Activated T-cell treated with anti-CD3 and anti-CD28 coated beads, Interleukin-2, amount 50 U/mL, for 24 hours (primary cell): ENCODE results near the gene SMCO1.
"Not testable (repeated sequence)": the region's sequence is repeated elsewhere in the genome, so short reads cannot be mapped to it uniquely, and the experiment has no call there.

Experiments
- DNase-seq: peaks from one replicate; pipeline ENCODE4 v3.0.0-alpha.2; 2020
- H3K27ac Mint-ChIP-seq: 2 replicates; pipeline ENCODE4 v1.8.0; 2020; ENCODE audit warnings: mild to moderate bottlenecking, mixed read lengths
- H3K27me3 Mint-ChIP-seq: 2 replicates; pipeline ENCODE4 v1.8.0; 2020; ENCODE audit warnings: mixed read lengths
- H3K36me3 Mint-ChIP-seq: 2 replicates; pipeline ENCODE4 v1.8.0; 2020; ENCODE audit warnings: low read depth, mixed read lengths
- H3K4me1 Mint-ChIP-seq: 2 replicates; pipeline ENCODE4 v1.8.0; 2020; ENCODE audit warnings: low read depth, mixed read lengths
- H3K4me3 Mint-ChIP-seq: 2 replicates; pipeline ENCODE4 v1.8.0; 2020; ENCODE audit warnings: mild to moderate bottlenecking, moderate library complexity, mixed read lengths
- H3K9me3 Mint-ChIP-seq: 2 replicates; pipeline ENCODE4 v1.8.0; 2020; ENCODE audit warnings: mixed read lengths

Gene SMCO1

DNA sequence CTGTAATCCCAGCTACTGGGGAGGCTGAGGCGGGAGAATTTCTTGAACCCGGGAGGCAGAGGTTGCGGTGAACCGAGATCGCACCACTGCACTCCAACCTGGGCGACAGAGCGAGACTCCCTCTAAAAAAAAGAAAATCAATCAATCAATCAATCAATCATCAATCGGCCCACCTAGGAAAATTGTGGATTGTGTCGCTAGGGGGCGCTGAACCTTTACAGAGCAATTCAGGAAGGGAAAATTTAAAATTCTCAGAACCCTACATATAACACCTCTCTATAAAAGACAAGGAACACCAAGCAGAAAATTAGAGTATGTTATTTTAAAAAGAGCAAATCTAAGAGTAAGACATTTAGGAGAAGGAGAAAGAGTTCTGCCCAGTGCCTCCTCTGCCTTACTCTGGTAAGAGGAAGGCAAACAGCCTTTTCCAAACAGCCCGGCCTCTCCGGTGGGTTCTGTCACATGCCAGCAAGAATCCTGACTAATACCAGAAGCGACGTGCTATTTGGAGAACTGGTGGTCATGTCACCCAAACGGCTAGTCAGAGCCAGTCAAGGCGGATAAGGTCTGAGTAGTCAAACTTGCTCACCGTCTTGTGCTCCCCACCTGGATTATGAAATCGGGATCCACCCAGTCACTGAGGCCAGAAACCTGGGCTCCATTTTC, 22.3 kb upstream of the SMCO1 start:
- Mint-ChIP-seq H3K4me3 (no peak overlapping the region), H3K27me3 (no peaks in the 10 kb centered on the region), H3K4me1 (peaks cover 1% of the 10 kb centered on the region), H3K27ac (no peak overlapping the region), H3K36me3 (no peaks in the 10 kb centered on the region), H3K9me3 (no peaks in the 10 kb centered on the region)
- DNase-seq = peak; percentile 67

DNA sequence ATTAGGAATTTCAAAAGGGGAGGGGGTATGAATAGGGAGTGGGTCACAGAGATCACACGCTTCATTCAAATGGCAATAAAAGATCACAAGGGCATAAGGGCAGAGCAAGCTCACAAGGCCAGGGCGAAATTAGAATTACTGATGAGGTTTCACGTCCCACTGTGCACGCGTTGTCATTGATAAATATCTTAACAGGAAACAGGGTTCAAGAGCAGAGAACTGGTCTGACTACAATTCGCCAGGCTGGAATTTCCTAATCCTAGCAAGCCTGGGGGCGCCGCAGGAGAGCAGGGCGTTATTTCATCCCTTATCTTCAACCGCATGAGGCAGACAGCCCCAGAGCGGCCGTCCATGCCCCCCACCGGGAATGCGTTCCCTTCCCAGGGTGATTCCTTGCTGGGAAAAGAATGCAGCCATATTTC, 18.1 kb upstream of the SMCO1 start:
- H3K36me3 Mint-ChIP-seq = no peaks in the 10 kb centered on the region
- DNase-seq = no peak
- H3K27ac Mint-ChIP-seq = no peak overlapping the region
- peaks cover 4% of the 10 kb centered on the region for H3K9me3 Mint-ChIP-seq
- H3K4me1 Mint-ChIP-seq = peaks cover 11% of the 10 kb centered on the region
- H3K4me3 Mint-ChIP-seq = no peak overlapping the region
- peaks cover 5% of the 10 kb centered on the region for H3K27me3 Mint-ChIP-seq

DNA sequence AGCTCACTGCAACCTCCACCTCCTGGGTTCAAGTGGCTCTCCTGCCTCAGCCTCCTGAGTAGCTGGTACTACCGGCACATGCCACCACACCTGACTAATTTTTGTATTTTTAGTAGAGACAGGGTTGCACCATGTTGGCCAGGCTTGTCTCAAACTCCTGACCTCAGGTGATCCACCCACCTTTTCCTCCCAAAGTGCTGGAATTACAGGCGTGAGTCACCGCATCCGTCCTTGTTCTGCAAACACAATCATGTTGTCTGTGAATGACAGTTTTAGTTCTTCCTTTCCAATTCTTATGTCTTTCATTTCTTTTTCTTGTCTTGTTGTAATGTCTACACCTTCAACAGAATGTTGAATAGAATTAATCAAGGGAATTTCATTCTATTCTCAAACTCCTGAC, 16.3 kb upstream of the SMCO1 start:
- H3K9me3 Mint-ChIP-seq = peaks cover 4% of the 10 kb centered on the region
- peaks cover 5% of the 10 kb centered on the region for H3K27me3 Mint-ChIP-seq
- no peak overlapping the region for H3K4me3 Mint-ChIP-seq
- H3K4me1 Mint-ChIP-seq = peaks cover 17% of the 10 kb centered on the region
- no peak overlapping the region for H3K27ac Mint-ChIP-seq
- no peaks in the 10 kb centered on the region for H3K36me3 Mint-ChIP-seq
- DNase-seq = no peak

DNA sequence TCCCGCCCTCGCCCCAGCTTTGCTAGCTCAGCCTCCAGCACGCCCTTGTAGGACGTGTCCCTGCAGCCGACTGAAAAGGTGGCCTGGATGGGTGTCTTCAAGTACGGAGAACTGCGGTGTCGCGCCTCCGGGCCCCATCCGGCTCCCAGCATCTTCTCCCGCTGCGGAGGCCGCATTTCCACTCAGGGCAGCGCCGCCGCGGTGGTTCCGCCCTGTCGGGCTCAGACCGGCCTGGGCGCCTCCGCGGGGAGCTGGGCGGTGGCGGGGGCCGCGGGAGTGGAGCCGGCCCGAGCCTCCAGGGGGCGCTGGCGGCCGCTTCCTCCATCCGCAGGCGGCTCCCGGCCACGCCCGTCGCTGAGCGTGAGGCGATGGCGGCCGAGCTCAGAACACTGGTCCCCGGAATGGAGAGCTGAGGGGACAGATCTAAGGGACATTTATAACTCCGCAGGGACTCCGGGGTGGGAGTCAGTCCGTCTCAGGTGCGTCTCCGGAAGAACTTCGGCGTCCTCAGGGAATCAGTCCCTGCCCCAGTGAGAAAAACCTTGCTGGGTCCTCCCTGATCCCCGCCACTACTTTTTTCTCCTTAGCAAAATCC, 13.6 kb upstream of the SMCO1 start:
- H3K4me3 Mint-ChIP-seq = peak overlapping the region; percentile 70
- peaks cover 4% of the 10 kb centered on the region for H3K9me3 Mint-ChIP-seq
- H3K36me3 Mint-ChIP-seq = no peaks in the 10 kb centered on the region
- peaks cover 17% of the 10 kb centered on the region for H3K4me1 Mint-ChIP-seq
- no peak overlapping the region for H3K27ac Mint-ChIP-seq
- peaks cover 8% of the 10 kb centered on the region for H3K27me3 Mint-ChIP-seq
- DNase-seq = peak; percentile 95

DNA sequence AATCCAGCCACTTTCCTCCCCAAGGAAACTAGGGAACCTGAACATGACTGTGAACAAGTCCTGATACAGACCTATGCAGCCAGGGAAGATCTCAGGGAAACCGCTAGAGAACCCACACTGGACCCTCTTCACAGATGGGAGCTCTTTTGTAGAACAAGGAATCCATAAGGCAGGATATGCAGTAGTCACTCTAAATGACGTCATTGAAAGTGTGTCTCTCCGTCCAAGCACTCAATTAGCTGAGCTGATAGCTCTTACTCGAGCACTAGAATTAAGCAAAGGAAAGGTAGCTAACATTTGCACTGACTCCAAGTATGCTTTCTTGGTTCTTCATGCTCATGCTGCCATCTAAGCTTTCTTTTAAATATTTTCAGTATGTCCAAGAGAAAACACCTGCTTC, 10.0 kb upstream of the SMCO1 start:
- Mint-ChIP-seq H3K27me3 (peaks cover 3% of the 10 kb centered on the region), H3K36me3 (peaks cover 5% of the 10 kb centered on the region), H3K27ac (no peak overlapping the region), H3K4me3 (no peak overlapping the region), H3K4me1 (peaks cover 15% of the 10 kb centered on the region), H3K9me3 (peaks cover 16% of the 10 kb centered on the region)
- DNase-seq = no peak

DNA sequence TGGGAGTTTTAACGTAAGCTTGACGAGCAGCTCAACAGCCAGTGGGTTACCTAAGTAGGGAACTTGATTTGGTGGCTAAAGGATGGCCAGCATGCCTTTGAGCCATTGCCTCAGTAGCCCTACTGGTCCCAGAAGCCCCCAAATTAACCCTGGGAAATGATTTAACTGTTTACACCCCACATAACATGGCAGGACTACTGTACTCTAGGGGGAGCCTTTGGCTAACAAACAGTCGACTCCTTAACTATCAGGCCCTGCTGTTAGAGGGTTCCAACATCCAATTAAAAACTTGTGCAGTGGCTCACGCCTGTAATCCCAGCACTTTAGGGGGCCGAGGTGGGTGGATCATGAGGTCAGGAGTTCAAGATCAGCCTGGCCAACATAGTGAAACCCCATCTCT, 9.4 kb upstream of the SMCO1 start:
- H3K4me1 Mint-ChIP-seq = peaks cover 15% of the 10 kb centered on the region

DNA sequence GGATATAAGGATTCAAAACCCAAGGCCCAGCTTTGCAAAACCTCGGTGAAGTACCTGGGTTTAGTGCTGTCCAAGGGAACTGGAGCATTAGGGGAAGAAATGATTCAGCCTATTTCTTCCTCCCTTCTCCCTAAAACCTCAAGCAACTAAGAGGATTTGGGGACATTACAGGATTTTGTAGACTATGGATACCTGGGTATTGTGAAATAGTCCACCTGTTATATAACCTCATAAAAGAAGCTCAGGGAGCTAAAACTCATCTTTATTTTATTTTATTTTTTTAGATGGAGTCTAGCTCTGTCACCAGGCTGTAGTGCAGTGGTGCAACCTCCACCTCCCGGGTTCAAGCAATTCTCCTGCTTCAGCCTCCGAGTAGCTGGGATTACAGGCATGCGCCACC, 8.7 kb upstream of the SMCO1 start:
- Mint-ChIP-seq H3K27me3 (peaks cover 3% of the 10 kb centered on the region), H3K4me1 (peaks cover 10% of the 10 kb centered on the region)

More for the DNA sequence above, 9.4 kb upstream of the SMCO1 start:
- Mint-ChIP-seq H3K9me3 (peaks cover 22% of the 10 kb centered on the region), H3K4me3 (no peak overlapping the region), H3K27ac (no peak overlapping the region), H3K36me3 (peaks cover 8% of the 10 kb centered on the region), H3K27me3 (peaks cover 3% of the 10 kb centered on the region)
- no peak for DNase-seq

DNA sequence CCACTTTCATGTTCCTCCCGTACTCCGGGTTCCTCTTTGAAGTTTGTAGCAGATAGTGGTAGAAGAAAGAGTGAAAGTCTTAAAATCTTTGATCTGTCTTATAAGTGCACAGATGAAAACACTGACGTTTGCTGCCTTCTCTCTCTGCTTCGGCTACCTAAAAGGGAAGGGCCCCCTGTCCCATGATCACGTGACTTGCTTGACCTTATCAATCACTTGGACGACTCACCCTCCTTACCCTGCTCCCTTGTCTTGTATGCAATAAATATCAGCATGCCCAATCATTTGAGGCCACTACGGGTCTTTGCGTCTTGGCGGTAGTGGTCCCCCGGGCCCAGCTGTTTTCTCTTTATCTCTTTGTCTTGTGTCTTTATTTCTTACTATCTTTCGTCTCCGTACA, 6.1 kb upstream of the SMCO1 start:
- Mint-ChIP-seq H3K9me3 (peaks cover 34% of the 10 kb centered on the region), H3K36me3 (peaks cover 11% of the 10 kb centered on the region)
- not testable (repeated sequence) for H3K27ac Mint-ChIP-seq, DNase-seq, H3K4me1 Mint-ChIP-seq, H3K4me3 Mint-ChIP-seq, H3K27me3 Mint-ChIP-seq

More for the DNA sequence above, 8.7 kb upstream of the SMCO1 start:
- H3K4me3 Mint-ChIP-seq = no peak overlapping the region
- peaks cover 29% of the 10 kb centered on the region for H3K9me3 Mint-ChIP-seq
- DNase-seq = no peak
- no peak overlapping the region for H3K27ac Mint-ChIP-seq
- H3K36me3 Mint-ChIP-seq = peaks cover 11% of the 10 kb centered on the region

DNA sequence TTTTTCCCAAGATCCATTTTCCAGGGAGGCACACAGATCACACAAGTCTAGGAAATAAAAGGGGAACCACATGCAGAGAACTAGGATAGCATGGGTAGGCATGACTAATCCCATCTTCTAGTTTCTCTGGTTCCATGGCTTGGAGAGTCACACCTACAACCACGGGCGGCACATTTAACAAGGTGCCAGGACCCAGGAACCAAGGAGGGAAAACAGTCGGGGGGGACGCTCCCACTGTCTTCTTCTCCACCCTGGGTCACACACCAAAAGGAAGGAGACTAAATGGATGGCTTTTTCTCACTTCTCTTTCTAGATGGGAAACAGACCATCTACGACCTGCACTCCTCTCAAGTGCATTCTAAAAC, 4.6 kb upstream of the SMCO1 start:
- peak; percentile 43 for DNase-seq
- no peaks in the 10 kb centered on the region for H3K4me1 Mint-ChIP-seq
- H3K4me3 Mint-ChIP-seq = no peak overlapping the region
- peaks cover 11% of the 10 kb centered on the region for H3K36me3 Mint-ChIP-seq
- peaks cover 34% of the 10 kb centered on the region for H3K9me3 Mint-ChIP-seq
- no peaks in the 10 kb centered on the region for H3K27me3 Mint-ChIP-seq
- H3K27ac Mint-ChIP-seq = no peak overlapping the region

DNA sequence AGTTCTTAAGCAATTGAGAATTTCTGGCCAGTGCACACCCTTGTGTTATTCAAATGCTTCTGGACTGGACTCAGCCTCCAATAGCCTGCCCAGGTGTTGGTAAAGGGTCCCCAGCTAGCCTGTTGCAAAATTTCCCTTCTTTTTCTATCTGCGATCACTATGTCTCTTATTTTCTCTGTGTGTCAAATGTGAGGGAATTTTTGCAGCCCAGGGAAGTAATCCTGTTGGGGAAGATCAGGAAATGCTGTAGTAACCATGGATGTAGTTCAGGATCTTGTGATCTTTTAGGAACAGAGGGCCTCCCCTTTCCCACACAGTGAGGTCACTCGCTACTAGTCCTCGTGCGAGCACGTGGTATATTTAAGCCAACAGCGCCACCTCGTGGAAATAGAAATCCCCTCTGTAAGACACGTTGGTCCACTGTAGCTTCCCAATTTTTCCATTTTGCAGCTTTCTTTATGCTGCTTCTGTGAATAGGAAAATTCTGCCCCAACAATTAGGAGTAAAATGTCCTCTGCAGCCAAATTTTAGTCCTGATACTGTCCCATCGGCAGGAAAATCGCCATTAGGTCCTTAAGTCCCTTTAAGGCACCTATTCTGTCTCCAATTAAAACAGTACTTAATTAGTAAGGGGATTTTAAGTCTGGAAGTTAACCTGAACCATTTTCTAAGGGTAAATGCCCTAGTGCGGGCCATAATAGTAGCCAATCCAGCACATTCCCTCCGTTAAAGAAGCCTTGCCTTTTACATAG, 4.0 kb upstream of the SMCO1 start:
- H3K27ac Mint-ChIP-seq = no peak overlapping the region
- peak; percentile 50 for DNase-seq

DNA sequence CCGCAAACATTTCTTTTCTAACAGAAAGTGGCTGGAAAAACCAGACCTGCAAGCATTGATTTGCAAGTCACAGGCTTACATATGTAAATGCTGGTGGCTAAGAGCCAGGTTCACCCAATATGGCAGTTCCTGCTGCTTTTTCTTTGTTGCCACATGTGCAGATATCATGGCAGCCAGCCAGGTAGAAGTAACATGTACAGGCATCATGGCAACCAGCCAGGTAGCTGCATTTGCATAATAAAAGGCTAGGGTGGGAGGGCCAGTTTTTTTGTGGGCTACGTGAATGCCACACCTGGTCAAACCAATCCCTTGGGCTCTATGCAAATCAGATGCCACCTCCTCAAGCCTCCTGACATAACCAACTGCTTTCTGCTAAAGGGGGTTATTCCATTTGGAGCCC, 2.8 kb upstream of the SMCO1 start:
- Mint-ChIP-seq H3K9me3 (peaks cover 34% of the 10 kb centered on the region), H3K27me3 (no peaks in the 10 kb centered on the region), H3K4me3 (no peak overlapping the region), H3K4me1 (no peaks in the 10 kb centered on the region), H3K27ac (no peak overlapping the region), H3K36me3 (peaks cover 11% of the 10 kb centered on the region)
- no peak for DNase-seq

More for the DNA sequence above, 4.0 kb upstream of the SMCO1 start:
- H3K4me1 Mint-ChIP-seq = no peaks in the 10 kb centered on the region
- H3K27me3 Mint-ChIP-seq = no peaks in the 10 kb centered on the region
- peaks cover 11% of the 10 kb centered on the region for H3K36me3 Mint-ChIP-seq
- H3K4me3 Mint-ChIP-seq = no peak overlapping the region
- peaks cover 34% of the 10 kb centered on the region for H3K9me3 Mint-ChIP-seq

DNA sequence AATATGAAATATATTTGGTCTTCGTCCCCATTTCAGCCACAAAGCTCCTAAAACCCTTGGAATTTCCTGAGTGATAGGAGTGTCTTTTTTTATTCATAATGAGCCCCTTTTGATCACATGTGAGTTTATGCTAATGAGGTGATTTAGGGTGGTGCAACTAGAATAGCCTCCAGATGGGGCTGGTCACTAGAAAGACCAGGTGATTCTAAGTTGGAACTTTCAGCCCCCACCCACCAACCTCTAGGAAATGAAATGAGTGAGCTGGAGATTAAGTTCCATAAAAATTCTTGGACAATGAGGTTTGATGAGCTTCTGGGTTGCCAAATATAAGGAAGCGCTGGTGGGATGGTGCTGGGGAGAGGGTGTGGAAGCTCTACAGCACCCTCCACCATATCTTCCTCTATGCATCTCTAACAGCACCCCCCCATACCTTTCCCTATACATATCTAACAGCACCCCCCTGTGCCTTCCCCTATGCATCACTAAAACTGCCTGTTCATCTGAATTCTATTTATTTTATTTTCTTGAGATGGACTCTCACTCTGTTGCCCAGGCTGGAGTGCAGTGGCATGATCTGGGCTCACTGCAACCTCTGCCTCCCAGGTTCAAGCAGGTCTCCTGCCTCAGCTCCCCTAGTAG, 2.1 kb upstream of the SMCO1 start:
- no peak for DNase-seq
- H3K4me3 Mint-ChIP-seq = no peak overlapping the region
- peaks cover 34% of the 10 kb centered on the region for H3K9me3 Mint-ChIP-seq
- no peaks in the 10 kb centered on the region for H3K27me3 Mint-ChIP-seq
- no peaks in the 10 kb centered on the region for H3K4me1 Mint-ChIP-seq
- peaks cover 11% of the 10 kb centered on the region for H3K36me3 Mint-ChIP-seq
- no peak overlapping the region for H3K27ac Mint-ChIP-seq

DNA sequence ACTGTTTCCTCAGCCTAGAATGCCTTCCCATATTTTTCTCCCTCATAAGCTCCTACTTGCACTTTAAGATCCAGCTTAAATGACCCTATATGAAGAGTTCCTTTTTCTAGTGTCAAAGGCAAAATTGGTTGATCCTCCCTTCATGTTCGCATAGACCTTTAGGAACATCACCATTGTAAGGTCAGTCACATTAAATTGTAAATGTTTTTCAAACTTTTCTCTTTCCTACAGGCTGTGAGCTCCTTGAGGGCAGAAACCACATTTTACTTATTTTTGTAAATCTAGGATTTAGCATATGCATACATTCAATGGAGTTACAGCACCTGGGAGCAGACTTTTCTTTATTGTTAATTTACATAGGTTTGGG, 813 bp downstream of the SMCO1 start:
- peaks cover 10% of the 10 kb centered on the region for H3K9me3 Mint-ChIP-seq
- H3K36me3 Mint-ChIP-seq = peaks cover under 1% of the 10 kb centered on the region
- H3K4me3 Mint-ChIP-seq = no peak overlapping the region
- H3K4me1 Mint-ChIP-seq = peaks cover 2% of the 10 kb centered on the region
- H3K27me3 Mint-ChIP-seq = no peaks in the 10 kb centered on the region
- DNase-seq = no peak
- H3K27ac Mint-ChIP-seq = no peak overlapping the region

DNA sequence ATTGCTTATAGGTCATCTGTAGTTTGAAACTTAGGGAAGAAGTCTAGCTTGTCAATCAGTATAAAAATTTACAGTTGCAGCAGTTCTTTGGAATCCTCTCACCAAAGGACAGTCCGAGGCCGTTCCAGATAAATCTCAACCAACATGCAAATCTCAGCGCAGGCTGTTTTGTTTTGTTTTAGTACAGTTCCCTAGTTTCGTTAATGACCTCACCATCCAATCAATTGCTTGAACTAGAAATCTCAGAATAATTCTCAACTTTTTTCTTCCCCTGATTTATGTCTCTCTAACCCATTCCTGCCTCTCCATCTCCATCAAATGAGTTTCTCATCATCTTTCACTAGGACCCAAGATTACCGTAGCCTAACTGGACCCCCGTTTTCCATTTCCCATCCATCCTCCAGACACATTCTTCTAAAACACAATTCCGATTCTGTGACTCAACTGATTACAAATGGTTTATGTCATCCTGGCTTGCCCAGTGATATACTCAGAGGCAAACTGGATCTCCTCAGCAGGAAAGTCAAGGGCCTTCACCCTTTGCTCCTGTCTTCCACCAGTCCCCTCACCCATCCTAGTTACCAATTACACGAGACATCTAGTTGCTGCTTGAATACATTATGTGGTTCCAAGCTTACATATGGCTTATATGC, 1.3 kb downstream of the SMCO1 start:
- H3K36me3 Mint-ChIP-seq = no peaks in the 10 kb centered on the region
- H3K4me1 Mint-ChIP-seq = peaks cover 2% of the 10 kb centered on the region
- no peak overlapping the region for H3K4me3 Mint-ChIP-seq
- H3K9me3 Mint-ChIP-seq = peaks cover 5% of the 10 kb centered on the region
- DNase-seq = no peak
- H3K27ac Mint-ChIP-seq = no peak overlapping the region
- H3K27me3 Mint-ChIP-seq = no peaks in the 10 kb centered on the region
